PC-3 (cell line): Measurements from ENCODE around the gene FAM98C.

Experiments used
- EZH2 ChIP-seq: fragments of 300-600 bp; sonication (generic); IDR thresholded peaks from one replicate; pipeline ENCODE4 v1.6.1; 2017; ENCODE audit warnings: antibody characterized with exemption, mild to moderate bottlenecking, low read length; ENCODE audit not compliant: unreplicated experiment
- TF ChIP-seq, protein P1 (sequence below): fragments of 300-600 bp; sonication (generic); conservative IDR thresholded peaks from 2 replicates; pipeline ENCODE4 v1.5.1; 2017; ENCODE audit warnings: antibody characterized with exemption, low read depth, mild to moderate bottlenecking, low read length

DNA sequence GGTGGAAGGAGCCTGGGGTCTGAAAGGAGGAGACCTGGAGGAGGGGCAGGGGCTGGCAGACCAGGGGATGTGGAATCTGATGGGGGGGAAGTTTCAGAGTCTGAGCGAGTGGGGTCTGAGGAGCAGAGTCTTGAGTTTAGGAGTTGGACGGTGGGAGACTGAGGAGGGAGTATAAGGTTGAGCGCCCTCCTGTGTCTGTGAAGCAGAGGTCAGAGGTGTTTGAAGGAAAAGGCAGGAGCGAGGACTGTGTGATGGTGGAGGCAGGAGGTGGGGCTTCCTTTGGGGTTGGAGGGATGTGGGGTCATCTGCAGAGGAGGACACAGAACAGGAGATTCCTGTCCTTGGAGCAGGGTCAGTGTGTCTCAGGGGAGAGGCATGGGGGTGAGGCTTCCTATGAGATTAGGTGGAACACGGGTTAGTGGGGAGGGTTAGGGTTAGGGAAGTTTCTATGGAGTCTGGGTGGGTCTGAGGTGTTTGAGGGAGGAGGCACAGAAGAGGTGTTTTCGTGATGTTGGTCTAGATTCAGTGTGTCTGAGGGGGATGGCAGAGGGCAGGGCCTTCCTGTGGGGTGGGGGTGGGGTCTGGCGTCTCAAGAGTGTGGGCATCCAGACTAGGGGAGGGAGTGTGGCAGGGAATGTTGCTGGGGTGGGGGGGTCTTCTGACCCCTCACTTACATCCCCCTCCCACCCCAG lies 38.9 kb downstream of the FAM98C start:
- TF ChIP-seq, protein P1, sequence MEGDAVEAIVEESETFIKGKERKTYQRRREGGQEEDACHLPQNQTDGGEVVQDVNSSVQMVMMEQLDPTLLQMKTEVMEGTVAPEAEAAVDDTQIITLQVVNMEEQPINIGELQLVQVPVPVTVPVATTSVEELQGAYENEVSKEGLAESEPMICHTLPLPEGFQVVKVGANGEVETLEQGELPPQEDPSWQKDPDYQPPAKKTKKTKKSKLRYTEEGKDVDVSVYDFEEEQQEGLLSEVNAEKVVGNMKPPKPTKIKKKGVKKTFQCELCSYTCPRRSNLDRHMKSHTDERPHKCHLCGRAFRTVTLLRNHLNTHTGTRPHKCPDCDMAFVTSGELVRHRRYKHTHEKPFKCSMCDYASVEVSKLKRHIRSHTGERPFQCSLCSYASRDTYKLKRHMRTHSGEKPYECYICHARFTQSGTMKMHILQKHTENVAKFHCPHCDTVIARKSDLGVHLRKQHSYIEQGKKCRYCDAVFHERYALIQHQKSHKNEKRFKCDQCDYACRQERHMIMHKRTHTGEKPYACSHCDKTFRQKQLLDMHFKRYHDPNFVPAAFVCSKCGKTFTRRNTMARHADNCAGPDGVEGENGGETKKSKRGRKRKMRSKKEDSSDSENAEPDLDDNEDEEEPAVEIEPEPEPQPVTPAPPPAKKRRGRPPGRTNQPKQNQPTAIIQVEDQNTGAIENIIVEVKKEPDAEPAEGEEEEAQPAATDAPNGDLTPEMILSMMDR, result peak; percentile 22; the same call in 1 of the 2 replicates
- TF ChIP-seq EZH2, result no peak
